ENCODE measurements around the gene SHKBP1.

Gene SHKBP1

DNA sequence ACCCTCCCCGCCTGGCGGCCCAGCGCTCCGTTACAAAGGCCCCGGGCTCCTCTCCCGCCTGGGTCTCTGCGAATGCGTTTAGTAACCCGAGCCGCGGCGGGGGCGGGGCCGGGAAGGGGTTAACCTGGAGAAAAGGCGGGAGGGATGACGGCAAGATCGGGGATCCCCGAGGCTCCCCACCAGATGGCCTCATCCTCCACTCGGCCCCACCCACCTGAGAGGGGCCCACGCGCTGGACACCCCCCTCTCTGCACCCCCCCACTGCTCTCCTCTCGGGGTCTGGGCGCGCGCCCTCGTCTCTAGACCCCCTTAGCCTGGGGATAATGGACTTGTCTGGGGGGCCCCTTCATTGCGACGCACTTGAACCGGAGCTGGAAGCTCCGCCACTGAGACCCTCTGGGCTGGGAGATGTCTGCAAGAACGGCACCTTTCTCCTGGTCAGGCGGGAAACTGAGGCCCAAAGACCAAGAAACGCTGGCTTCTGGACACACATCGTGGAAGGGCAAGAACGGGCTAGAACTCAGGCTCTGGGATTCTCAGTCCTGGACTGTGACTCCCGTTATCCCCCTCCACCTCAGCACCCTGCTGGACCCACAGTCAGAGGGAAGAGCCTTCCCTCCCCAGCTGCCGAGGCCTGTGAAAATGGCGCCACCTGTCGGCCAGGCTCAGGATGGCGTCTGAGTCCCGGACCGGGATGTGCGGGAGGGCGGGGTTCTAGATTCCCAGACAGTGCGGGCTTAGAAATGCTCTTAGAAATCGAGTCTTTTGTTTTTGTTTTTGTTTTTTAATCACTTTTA, 21.6 kb downstream of the SHKBP1 start:
- no peaks in the 10 kb centered on the region for H3K36me3 ChIP-seq (ENCODE audit: control insufficient read depth in 2 of 2, insufficient read depth in 1 of 2, low read length in 2 of 2)
- ChIA-PET CTCF (interaction anchor here (0.5 to 20.7 kb wide), 31 partner anchors 10 to 1197 kb away, joined by 3 to 470 read pairs (median 4); partner anchors contain the start of genes BLVRB and SERTAD1), POLR2A (interaction anchor here (0.7 to 2.3 kb wide), 10 partner anchors 26 to 203 kb away, joined by 3 to 15 read pairs (median 4); partner anchors contain the start of gene SERTAD1)
- H3K4me1 ChIP-seq (ENCODE audit: control insufficient read depth, insufficient read depth, low read length) = peaks cover 57% of the 10 kb centered on the region
- peak overlapping the region; percentile 60; the same call in 1 of the 2 replicates for H3K27ac ChIP-seq (ENCODE audit: extremely low read depth, low read depth, low read length)
- H3K4me3 ChIP-seq (ENCODE audit: low read depth, low read length) = peak overlapping the region; percentile 33
- H3K9me3 ChIP-seq (ENCODE audit: control insufficient read depth, insufficient read depth, low read depth, low read length) = no peaks in the 10 kb centered on the region
- TF ChIP-seq ZNF274 (IDR thresholded peaks at IDR 0.05; ENCODE audit: low read length) (no peak), ZNF274 (tag by site-specific recombination; IDR thresholded peaks at IDR 0.05; ENCODE audit: borderline replicate concordance) (no peak), ZNF37A (tag by site-specific recombination; IDR thresholded peaks at IDR 0.05) (no peak), ZNF366 (tag by site-specific recombination; conservative IDR thresholded peaks at IDR 0.05) (peak; percentile 89), GLI2 (tag by site-specific recombination; IDR thresholded peaks at IDR 0.05; ENCODE audit: borderline replicate concordance, low read depth) (no peak; the same call in 1 of the 2 replicates), PRDM1 (tag by site-specific recombination; IDR thresholded peaks at IDR 0.05) (no peak), ZBTB21 (tag by site-specific recombination; IDR thresholded peaks at IDR 0.05) (peak; percentile 91), ZFP69B (tag by site-specific recombination; IDR thresholded peaks at IDR 0.05) (peak; percentile 99), RBAK (tag by site-specific recombination; IDR thresholded peaks at IDR 0.05) (peak; percentile 62; the same call in 1 of the 2 replicates), ZNF211 (tag by site-specific recombination; IDR thresholded peaks at IDR 0.05; ENCODE audit: low read depth) (no peak), ZBTB17 (tag by site-specific recombination; IDR thresholded peaks at IDR 0.05) (peak; percentile 96), ZNF747 (tag by site-specific recombination; IDR thresholded peaks at IDR 0.05) (no peak), GLI4 (tag by site-specific recombination; IDR thresholded peaks at IDR 0.05) (no peak), ZNF133 (tag by site-specific recombination; IDR thresholded peaks at IDR 0.05) (no peak), ZNF501 (tag by site-specific recombination; IDR thresholded peaks at IDR 0.05) (peak; percentile 95), ZNF600 (tag by site-specific recombination; IDR thresholded peaks at IDR 0.05) (peak; percentile 99), ZNF792 (tag by site-specific recombination; IDR thresholded peaks at IDR 0.05) (0 out of 2 replicates have a peak, but pooled peaks have one; percentile 61), ZNF214 (tag by site-specific recombination; IDR thresholded peaks at IDR 0.05; ENCODE audit: borderline replicate concordance) (no peak), GFI1B (tag by site-specific recombination; IDR thresholded peaks at IDR 0.05) (no peak), ZNF416 (tag by site-specific recombination; IDR thresholded peaks at IDR 0.05) (no peak), ZNF449 (tag by site-specific recombination; IDR thresholded peaks at IDR 0.05) (peak; percentile 23; the same call in 1 of the 2 replicates), TRIM28 (IDR thresholded peaks at IDR 0.05; ENCODE audit: borderline replicate concordance, low read length) (no peak), ZNF548 (tag by site-specific recombination; IDR thresholded peaks at IDR 0.05) (no peak), KLF16 (tag by site-specific recombination; IDR thresholded peaks at IDR 0.05) (peak; percentile 95), ZNF624 (tag by site-specific recombination; IDR thresholded peaks at IDR 0.05) (no peak), ZNF394 (tag by site-specific recombination; IDR thresholded peaks at IDR 0.05; ENCODE audit: borderline replicate concordance) (peak; percentile 70), REPIN1 (tag by site-specific recombination; IDR thresholded peaks at IDR 0.05; ENCODE audit: low read depth) (peak; percentile 86; the same call in 1 of the 2 replicates)
- TF ChIP-seq, protein P1, sequence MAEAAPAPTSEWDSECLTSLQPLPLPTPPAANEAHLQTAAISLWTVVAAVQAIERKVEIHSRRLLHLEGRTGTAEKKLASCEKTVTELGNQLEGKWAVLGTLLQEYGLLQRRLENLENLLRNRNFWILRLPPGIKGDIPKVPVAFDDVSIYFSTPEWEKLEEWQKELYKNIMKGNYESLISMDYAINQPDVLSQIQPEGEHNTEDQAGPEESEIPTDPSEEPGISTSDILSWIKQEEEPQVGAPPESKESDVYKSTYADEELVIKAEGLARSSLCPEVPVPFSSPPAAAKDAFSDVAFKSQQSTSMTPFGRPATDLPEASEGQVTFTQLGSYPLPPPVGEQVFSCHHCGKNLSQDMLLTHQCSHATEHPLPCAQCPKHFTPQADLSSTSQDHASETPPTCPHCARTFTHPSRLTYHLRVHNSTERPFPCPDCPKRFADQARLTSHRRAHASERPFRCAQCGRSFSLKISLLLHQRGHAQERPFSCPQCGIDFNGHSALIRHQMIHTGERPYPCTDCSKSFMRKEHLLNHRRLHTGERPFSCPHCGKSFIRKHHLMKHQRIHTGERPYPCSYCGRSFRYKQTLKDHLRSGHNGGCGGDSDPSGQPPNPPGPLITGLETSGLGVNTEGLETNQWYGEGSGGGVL (tag by site-specific recombination; IDR thresholded peaks at IDR 0.05) = peak; percentile 98
- TF ChIP-seq, protein P2, sequence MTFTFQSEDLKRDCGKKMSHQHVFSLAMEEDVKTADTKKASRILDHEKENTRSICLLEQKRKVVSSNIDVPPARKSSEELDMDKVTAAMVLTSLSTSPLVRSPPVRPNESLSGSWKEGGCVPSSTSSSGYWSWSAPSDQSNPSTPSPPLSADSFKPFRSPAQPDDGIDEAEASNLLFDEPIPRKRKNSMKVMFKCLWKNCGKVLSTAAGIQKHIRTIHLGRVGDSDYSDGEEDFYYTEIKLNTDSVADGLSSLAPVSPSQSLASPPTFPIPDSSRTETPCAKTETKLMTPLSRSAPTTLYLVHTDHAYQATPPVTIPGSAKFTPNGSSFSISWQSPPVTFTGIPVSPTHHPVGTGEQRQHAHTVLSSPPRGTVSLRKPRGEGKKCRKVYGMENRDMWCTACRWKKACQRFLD (tag by site-specific recombination; IDR thresholded peaks at IDR 0.05) = no peak
- TF ChIP-seq, protein P3, sequence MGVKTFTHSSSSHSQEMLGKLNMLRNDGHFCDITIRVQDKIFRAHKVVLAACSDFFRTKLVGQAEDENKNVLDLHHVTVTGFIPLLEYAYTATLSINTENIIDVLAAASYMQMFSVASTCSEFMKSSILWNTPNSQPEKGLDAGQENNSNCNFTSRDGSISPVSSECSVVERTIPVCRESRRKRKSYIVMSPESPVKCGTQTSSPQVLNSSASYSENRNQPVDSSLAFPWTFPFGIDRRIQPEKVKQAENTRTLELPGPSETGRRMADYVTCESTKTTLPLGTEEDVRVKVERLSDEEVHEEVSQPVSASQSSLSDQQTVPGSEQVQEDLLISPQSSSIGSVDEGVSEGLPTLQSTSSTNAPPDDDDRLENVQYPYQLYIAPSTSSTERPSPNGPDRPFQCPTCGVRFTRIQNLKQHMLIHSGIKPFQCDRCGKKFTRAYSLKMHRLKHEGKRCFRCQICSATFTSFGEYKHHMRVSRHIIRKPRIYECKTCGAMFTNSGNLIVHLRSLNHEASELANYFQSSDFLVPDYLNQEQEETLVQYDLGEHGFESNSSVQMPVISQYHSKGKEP (tag by site-specific recombination; IDR thresholded peaks at IDR 0.05) = peak; percentile 52; the same call in 1 of the 2 replicates
- TF ChIP-seq, protein P4, sequence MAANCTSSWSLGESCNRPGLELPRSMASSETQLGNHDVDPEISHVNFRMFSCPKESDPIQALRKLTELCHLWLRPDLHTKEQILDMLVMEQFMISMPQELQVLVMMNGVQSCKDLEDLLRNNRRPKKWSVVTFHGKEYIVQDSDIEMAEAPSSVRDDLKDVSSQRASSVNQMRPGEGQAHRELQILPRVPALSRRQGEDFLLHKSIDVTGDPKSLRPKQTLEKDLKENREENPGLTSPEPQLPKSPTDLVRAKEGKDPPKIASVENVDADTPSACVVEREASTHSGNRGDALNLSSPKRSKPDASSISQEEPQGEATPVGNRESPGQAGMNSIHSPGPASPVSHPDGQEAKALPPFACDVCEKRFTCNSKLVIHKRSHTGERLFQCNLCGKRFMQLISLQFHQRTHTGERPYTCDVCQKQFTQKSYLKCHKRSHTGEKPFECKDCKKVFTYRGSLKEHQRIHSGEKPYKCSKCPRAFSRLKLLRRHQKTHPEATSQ (tag by site-specific recombination; IDR thresholded peaks at IDR 0.05) = 0 out of 2 replicates have a peak, but pooled peaks have one; percentile 63
